ENCODE measurements around the gene IDH3G.

DNA sequence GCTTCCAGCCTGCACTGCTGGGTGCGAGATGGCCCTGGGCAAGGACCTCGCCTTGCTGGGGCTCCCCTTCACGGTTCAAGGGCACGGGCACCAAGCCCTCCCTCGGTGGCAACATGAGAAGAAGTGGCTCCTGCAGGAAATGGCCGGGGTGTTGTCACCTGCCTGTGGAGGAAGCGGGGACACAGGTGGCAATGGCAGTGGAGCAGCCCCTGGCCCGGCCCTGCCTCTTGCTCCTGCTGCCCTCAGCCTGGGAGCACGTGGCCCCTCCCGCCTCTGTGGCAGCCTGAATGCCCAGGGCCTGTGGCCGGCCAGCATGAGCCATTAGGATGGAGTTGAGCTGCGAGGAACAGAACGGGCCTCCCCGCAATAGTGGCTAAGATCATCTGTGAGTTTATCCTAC is 52.7 kb downstream of the IDH3G start:
- TF ChIP-seq, protein P1, sequence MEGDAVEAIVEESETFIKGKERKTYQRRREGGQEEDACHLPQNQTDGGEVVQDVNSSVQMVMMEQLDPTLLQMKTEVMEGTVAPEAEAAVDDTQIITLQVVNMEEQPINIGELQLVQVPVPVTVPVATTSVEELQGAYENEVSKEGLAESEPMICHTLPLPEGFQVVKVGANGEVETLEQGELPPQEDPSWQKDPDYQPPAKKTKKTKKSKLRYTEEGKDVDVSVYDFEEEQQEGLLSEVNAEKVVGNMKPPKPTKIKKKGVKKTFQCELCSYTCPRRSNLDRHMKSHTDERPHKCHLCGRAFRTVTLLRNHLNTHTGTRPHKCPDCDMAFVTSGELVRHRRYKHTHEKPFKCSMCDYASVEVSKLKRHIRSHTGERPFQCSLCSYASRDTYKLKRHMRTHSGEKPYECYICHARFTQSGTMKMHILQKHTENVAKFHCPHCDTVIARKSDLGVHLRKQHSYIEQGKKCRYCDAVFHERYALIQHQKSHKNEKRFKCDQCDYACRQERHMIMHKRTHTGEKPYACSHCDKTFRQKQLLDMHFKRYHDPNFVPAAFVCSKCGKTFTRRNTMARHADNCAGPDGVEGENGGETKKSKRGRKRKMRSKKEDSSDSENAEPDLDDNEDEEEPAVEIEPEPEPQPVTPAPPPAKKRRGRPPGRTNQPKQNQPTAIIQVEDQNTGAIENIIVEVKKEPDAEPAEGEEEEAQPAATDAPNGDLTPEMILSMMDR (conservative IDR thresholded peaks at IDR 0.05; ENCODE audit: low read length): no peak
- no peak for TF ChIP-seq EZH2phosphoT487 (IDR thresholded peaks at IDR 0.05; ENCODE audit: borderline replicate concordance, low read depth, low read length)
